ENCODE data around the gene TBC1D9B.

GRCh38 chr5:179817890-179818745 lies 89.6 kb downstream of the TBC1D9B start:
- TF ChIP-seq, protein P1, sequence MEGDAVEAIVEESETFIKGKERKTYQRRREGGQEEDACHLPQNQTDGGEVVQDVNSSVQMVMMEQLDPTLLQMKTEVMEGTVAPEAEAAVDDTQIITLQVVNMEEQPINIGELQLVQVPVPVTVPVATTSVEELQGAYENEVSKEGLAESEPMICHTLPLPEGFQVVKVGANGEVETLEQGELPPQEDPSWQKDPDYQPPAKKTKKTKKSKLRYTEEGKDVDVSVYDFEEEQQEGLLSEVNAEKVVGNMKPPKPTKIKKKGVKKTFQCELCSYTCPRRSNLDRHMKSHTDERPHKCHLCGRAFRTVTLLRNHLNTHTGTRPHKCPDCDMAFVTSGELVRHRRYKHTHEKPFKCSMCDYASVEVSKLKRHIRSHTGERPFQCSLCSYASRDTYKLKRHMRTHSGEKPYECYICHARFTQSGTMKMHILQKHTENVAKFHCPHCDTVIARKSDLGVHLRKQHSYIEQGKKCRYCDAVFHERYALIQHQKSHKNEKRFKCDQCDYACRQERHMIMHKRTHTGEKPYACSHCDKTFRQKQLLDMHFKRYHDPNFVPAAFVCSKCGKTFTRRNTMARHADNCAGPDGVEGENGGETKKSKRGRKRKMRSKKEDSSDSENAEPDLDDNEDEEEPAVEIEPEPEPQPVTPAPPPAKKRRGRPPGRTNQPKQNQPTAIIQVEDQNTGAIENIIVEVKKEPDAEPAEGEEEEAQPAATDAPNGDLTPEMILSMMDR (conservative IDR thresholded peaks at IDR 0.05 in 1 of 2, IDR thresholded peaks at IDR 0.05 in 1 of 2; ENCODE audit: extremely low read depth in 1 of 2, insufficient read depth in 1 of 2, low read depth in 1 of 2, low read length in 2 of 2) = no peak
- no peak for TF ChIP-seq EZH2 (IDR thresholded peaks at IDR 0.05; ENCODE audit: borderline replicate concordance, low read length)
